ENCODE data around the gene ZNF529. TPM values are rescaled to one million over a fixed set of nuclear protein-coding genes. Genes with fewer than 3 reads are reported as not detected.

Gene ZNF529
- total and polyA plus RNA-seq, 2 of the 13 experiments (the other 11 are each of a cell fraction or from before 2014, with no cell fraction given) = 9.3 to 10.6 TPM

DNA sequence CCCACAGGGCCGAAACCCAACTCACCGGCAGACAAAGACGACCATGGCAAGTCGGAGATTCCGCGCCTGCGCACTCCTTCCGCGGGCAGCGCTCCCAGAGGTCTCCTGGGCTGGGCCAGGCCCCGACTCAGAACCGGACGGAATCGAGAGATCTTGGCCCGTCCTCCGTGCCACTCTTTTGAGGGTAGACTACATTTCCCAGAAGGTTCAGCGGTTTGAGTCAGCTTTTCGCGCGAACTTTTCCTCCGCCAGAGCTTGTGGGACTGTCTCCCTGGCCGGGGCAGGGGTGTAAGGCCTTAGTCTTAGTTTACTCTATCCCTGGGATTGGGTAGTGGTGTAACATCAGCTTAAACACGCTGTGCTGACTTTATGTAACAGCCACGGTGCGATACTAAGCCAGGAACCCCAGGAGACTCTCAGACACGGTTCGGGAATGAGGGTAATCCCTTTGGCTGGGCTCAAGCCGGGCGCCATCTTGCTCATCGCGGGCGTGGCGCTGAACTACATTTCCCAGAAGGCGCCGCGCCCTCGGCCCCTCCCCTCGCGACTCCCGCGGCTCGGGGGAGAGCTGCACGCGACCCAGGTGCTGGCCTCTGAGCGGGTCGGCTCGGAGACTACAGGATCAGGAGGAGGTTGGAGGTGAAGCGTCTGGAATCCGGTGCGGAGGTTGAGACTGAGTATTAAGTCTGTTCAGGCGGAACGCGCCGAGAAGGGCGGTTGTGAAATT is 44.7 kb downstream of the ZNF529 start, which contains the start of gene ZNF260 (continued):
- TF ChIP-seq, protein P1, sequence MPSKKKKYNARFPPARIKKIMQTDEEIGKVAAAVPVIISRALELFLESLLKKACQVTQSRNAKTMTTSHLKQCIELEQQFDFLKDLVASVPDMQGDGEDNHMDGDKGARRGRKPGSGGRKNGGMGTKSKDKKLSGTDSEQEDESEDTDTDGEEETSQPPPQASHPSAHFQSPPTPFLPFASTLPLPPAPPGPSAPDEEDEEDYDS (CRISPR knock-in tag; IDR thresholded peaks at IDR 0.05) = no peak; the same call in none of the 2 replicates
- TF ChIP-seq, protein P2, sequence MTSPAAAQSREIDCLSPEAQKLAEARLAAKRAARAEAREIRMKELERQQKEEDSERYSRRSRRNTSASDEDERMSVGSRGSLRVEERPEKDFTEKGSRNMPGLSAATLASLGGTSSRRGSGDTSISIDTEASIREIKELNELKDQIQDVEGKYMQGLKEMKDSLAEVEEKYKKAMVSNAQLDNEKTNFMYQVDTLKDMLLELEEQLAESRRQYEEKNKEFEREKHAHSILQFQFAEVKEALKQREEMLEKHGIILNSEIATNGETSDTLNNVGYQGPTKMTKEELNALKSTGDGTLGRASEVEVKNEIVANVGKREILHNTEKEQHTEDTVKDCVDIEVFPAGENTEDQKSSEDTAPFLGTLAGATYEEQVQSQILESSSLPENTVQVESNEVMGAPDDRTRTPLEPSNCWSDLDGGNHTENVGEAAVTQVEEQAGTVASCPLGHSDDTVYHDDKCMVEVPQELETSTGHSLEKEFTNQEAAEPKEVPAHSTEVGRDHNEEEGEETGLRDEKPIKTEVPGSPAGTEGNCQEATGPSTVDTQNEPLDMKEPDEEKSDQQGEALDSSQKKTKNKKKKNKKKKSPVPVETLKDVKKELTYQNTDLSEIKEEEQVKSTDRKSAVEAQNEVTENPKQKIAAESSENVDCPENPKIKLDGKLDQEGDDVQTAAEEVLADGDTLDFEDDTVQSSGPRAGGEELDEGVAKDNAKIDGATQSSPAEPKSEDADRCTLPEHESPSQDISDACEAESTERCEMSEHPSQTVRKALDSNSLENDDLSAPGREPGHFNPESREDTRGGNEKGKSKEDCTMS (CRISPR knock-in tag; conservative IDR thresholded peaks at IDR 0.05) = no peak
- TF ChIP-seq MEIS2 (CRISPR knock-in tag; IDR thresholded peaks at IDR 0.05) = no peak
- TF ChIP-seq, protein P3, sequence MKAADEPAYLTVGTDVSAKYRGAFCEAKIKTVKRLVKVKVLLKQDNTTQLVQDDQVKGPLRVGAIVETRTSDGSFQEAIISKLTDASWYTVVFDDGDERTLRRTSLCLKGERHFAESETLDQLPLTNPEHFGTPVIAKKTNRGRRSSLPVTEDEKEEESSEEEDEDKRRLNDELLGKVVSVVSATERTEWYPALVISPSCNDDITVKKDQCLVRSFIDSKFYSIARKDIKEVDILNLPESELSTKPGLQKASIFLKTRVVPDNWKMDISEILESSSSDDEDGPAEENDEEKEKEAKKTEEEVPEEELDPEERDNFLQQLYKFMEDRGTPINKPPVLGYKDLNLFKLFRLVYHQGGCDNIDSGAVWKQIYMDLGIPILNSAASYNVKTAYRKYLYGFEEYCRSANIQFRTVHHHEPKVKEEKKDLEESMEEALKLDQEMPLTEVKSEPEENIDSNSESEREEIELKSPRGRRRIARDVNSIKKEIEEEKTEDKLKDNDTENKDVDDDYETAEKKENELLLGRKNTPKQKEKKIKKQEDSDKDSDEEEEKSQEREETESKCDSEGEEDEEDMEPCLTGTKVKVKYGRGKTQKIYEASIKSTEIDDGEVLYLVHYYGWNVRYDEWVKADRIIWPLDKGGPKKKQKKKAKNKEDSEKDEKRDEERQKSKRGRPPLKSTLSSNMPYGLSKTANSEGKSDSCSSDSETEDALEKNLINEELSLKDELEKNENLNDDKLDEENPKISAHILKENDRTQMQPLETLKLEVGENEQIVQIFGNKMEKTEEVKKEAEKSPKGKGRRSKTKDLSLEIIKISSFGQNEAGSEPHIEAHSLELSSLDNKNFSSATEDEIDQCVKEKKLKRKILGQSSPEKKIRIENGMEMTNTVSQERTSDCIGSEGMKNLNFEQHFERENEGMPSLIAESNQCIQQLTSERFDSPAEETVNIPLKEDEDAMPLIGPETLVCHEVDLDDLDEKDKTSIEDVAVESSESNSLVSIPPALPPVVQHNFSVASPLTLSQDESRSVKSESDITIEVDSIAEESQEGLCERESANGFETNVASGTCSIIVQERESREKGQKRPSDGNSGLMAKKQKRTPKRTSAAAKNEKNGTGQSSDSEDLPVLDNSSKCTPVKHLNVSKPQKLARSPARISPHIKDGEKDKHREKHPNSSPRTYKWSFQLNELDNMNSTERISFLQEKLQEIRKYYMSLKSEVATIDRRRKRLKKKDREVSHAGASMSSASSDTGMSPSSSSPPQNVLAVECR (CRISPR knock-in tag; IDR thresholded peaks at IDR 0.05; ENCODE audit: borderline replicate concordance) = peak; percentile 94
- TF ChIP-seq SRSF1 (optimal IDR thresholded peaks at IDR 0.05; ENCODE audit: low read depth, low read length) = no peak
- TF ChIP-seq ZBTB3 (CRISPR knock-in tag; IDR thresholded peaks at IDR 0.05; ENCODE audit: borderline replicate concordance, low read depth) = peak; percentile 46; the same call in 1 of the 2 replicates
- no peak for TF ChIP-seq RORA (CRISPR knock-in tag; IDR thresholded peaks at IDR 0.05)
- peak; percentile 8; the same call in 1 of the 2 replicates for TF ChIP-seq FOXK1 (CRISPR knock-in tag; IDR thresholded peaks at IDR 0.05; ENCODE audit: borderline replicate concordance, low read depth)
- no peak for TF ChIP-seq ARNT (IDR thresholded peaks at IDR 0.05)
- no peak for TF ChIP-seq ZNF792 (CRISPR knock-in tag; IDR thresholded peaks at IDR 0.05)
- no peak for TF ChIP-seq MTA3 (CRISPR knock-in tag; IDR thresholded peaks at IDR 0.05)
- TF ChIP-seq ZNF629 (CRISPR knock-in tag; conservative IDR thresholded peaks at IDR 0.05) = no peak
- peak; percentile 88 for TF ChIP-seq ZNF441 (CRISPR knock-in tag; IDR thresholded peaks at IDR 0.05; ENCODE audit: borderline replicate concordance)
- 0 out of 2 replicates have a peak, but pooled peaks have one; percentile 22 for TF ChIP-seq HDAC2 (CRISPR knock-in tag; IDR thresholded peaks at IDR 0.05)
- TF ChIP-seq, protein P4, sequence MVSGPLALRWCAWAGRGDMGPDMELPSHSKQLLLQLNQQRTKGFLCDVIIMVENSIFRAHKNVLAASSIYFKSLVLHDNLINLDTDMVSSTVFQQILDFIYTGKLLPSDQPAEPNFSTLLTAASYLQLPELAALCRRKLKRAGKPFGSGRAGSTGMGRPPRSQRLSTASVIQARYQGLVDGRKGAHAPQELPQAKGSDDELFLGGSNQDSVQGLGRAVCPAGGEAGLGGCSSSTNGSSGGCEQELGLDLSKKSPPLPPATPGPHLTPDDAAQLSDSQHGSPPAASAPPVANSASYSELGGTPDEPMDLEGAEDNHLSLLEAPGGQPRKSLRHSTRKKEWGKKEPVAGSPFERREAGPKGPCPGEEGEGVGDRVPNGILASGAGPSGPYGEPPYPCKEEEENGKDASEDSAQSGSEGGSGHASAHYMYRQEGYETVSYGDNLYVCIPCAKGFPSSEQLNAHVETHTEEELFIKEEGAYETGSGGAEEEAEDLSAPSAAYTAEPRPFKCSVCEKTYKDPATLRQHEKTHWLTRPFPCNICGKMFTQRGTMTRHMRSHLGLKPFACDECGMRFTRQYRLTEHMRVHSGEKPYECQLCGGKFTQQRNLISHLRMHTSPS (CRISPR knock-in tag; IDR thresholded peaks at IDR 0.05; ENCODE audit: low read depth) = no peak
- TF ChIP-seq PPARG (CRISPR knock-in tag; conservative IDR thresholded peaks at IDR 0.05) = peak; percentile 41; the same call in 1 of the 2 replicates
- 0 out of 2 replicates have a peak, but pooled peaks have one; percentile 26 for TF ChIP-seq ELF3 (CRISPR knock-in tag; IDR thresholded peaks at IDR 0.05)
- TF ChIP-seq CREB1 (IDR thresholded peaks at IDR 0.05) = peak; percentile 43; the same call in 1 of the 2 replicates
- peak; percentile 96 for TF ChIP-seq CREB1 (CRISPR knock-in tag; IDR thresholded peaks at IDR 0.05)
- TF ChIP-seq MYC (CRISPR knock-in tag; IDR thresholded peaks at IDR 0.05; ENCODE audit: borderline replicate concordance) = peak; percentile 90; the same call in 1 of the 2 replicates
- no peak for TF ChIP-seq ZFP36 (IDR thresholded peaks at IDR 0.05; ENCODE audit: borderline replicate concordance, low read depth, low read length, partially characterized antibody)
- TF ChIP-seq MAFF (IDR thresholded peaks at IDR 0.05; ENCODE audit: low read depth, low read length) = 0 out of 2 replicates have a peak, but pooled peaks have one; percentile 43

Data from HepG2 (cell line).